ENCODE data around the gene NRIP3.
A peak's percentile ranks its signal among the peaks of the same experiment; 100 is the strongest.

The NRIP3 gene

GRCh38 chr11:9003573-9004182 is at the start of gene NRIP3:
Gene NRIP3, minus strand, starts transcription at chr11:9004001. Its CDS starts 66 bp downstream, at chr11:9003935.
- peak; percentile 79 for DNase-seq

DNA sequence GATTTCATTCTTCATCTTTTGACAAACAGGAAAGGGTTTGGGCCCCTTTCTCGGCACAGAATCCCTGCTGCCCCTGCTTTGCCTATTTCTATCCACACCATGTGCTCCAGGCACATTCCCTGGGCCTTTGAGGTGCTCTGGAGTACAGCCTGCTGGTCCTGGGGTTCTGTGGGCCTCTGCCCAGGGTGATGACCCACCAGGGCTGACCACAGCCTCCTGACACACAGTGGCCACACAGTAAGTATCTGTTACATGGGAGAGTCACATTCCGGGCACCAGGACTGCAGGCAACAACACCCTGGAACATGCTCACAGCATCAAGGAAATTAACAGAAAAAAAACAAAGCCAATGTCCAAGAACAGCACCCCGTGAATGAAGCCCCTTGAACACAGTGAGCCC is 48.5 kb upstream of the NRIP3 start:
- no peak for DNase-seq

- DNase-seq: no peak
Measured at GRCh38 chr11:9049959-9050358, 46.2 kb upstream of the NRIP3 start.

GRCh38 chr11:9047964-9048523 is 44.2 kb upstream of the NRIP3 start:
- DNase-seq: no peak

GRCh38 chr11:9046481-9046880 is 42.7 kb upstream of the NRIP3 start:
- DNase-seq: no peak

GRCh38 chr11:9042488-9042887 is 38.7 kb upstream of the NRIP3 start:
- no peak for DNase-seq

DNA sequence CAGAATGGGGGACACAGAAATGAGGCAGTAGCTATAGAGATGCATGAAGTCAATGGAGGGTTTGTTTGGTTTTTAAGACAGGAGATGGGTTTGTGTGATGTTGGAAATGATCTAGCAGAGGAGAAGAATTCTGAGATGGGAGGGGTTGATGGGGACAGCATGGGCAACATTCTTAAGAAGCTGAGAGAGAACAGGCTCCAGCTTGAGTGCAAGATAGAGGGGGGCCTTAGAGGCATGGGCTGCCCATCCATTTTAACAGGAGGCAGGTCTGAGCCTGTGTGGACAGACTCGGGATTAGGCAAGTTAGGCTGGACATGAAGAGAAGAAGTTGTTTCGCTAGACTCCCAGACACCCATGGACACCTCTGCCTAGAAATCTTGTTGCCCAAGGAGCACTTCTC is 37.9 kb upstream of the NRIP3 start:
- no peak for DNase-seq

DNA sequence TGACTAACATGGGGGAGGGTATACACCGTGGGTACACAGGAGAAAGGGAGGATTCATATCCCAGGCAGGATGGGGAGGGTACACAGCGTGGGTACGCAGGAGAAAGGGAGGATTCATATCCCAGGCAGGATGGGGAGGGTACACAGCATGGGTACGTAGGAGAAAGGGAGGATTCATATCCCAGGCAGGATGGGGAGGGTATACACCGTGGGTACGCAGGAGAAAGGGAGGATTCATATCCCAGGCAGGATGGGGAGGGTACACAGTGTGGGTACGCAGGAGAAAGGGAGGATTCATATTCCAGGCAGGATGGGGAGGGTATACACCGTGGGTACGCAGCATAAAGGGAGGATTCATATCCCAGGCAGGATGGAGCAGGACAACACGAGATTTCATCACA is 36.6 kb upstream of the NRIP3 start:
- no peak for DNase-seq

GRCh38 chr11:9039863-9040262 is 36.1 kb upstream of the NRIP3 start:
- DNase-seq: no peak

DNA sequence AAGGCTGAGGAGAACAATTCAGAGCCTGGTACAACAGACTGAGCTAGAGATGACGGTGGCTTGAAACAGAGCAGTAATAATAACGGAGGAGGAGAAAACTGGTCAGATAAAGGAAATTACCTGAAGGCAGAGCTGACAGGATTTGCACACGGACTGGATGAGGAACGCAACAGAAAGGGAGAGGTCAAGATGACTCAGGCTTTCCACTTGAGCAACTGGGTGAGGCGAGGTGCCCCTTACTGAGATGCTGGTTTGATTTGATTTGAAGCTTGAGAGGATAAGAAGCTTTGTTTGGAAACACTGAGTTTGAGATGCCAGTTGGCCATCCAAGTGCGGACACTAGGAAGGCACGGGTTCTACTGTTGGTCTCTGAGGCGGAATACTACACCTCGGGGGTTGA is 35.4 kb upstream of the NRIP3 start:
- no peak for DNase-seq

DNA sequence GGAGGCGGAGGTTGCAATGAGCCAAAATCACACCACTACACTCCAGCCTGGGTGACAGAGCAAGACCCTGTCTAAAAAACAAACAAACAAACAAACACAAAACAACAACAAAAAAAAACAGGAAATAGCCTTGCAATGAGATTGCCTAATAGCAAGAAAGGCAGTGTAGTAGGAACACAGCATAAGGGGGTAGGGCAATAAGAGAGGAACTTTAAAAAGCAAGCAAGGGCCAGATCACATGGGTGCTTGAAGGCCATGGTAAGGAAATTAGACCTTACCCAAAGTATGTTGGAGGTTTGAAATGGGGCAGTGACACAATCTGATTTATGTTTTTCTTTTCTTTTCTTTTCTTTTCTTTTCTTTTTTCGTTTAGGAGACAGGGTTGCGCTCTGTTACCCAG is 34.7 kb upstream of the NRIP3 start:
- no peak for DNase-seq

DNA sequence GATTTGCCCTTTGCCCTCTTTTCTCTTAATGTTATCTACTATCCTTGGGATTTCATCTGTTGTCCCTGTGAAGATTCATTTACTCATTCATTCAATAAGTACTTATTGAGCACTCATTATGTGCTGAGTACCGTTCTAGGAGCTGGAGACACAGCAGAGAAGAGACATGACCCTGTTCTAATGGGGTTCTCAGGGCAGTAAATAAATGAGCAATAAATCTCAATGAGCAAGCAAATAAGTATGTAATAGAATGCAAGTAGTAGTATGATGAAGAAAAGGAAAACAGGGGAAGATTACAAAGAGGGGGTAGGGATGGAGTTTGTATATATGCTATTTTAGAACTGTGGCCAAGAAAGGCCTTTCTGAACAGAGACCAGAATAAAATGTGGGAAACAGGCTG is 34.2 kb upstream of the NRIP3 start:
- no peak for DNase-seq

DNA sequence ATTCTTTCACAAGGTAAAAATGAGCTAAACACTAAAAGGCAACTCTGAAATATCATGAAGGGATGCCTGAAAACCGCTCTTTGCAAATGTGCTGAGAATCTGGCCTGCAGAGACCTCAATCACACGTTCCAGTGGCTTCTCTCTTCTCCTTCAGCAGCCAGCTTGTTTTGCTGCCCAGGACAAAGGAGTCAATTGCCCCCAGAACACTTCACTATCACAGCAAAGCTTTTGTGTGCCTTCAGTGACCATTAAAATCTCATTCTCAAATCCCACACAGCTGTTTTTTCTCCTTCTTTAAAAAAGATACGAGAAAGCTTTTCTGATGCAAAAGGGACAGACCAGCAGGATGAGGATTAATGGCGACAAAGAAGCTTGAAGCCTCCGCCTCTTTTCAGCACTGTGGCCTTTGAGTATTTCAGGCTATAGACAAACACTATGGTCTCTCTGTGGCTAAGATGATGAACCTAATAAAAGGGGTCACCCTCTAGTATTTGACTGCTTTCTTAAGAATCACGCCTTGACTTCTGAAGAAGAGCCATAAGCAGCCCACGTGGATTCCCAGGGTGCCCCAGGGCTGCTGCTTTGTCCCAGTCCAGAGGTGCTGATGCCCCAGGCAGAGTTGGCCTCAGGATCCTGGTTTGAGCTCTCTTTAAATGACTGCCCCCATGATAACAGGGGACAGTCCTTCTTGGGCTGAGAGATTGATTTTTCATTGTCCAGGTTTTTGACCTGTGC is 33.4 kb upstream of the NRIP3 start:
- DNase-seq: no peak

DNA sequence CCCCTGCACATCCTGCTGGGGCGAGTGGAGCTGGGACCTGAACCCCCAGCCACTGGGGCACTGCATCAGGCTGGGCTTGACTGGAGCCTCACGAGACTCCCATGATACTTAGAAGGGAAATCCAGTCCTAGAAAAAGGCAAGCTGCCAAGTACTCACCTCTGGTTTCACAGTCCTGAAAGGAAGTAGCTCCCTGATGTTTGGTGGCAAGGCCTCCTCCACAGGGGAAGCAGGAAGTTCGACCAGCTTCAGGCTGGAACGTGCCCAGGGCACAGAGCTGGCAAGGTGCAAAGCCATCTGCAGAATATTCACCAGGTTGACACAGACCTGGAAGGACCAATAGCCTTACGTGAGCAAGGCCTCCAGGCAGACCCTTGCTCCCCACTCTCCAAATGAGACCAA is 26.8 kb upstream of the NRIP3 start:
- no peak for DNase-seq

- DNase-seq: no peak
Measured at GRCh38 chr11:9029422-9029821, 25.6 kb upstream of the NRIP3 start.

- no peak for DNase-seq
Measured at GRCh38 chr11:9028581-9028980, 24.8 kb upstream of the NRIP3 start.

DNA sequence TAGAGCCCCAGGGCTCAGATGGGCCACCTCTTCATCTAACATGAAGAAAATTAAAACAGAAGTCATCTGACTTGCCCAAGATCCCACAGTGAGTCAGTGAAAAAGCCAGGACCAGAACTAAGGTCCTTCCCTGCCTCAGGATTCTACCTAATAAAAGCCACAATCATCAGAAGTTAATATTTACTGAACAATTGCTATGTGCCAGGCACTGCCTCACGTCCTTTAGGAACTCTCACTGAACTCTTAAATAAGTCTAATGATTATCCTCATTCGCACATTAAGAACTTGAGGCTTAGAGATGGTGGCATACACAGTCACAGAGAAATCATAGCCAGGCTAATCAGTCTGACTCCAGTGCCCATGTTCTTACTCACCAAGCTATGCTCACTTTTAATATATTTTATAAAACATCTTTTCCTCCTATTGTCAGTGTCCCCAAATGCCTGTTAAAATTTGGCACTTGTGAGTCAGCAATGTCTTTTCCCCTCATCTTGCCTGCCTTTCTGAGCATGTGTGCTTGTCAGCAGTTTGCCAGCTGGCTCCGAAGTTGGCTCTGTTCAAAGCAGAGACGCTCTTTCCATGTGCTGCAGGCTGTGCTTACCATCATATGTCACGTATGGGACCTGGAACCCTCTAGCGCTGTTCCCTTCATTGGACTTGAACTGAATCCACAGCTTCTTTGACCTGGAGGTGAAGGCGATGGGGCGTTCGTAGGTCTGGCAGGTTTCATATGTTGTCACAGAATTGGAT is 21.5 kb upstream of the NRIP3 start:
- no peak for DNase-seq

GRCh38 chr11:9022961-9023680 is 19.3 kb upstream of the NRIP3 start:
- no peak for DNase-seq

DNA sequence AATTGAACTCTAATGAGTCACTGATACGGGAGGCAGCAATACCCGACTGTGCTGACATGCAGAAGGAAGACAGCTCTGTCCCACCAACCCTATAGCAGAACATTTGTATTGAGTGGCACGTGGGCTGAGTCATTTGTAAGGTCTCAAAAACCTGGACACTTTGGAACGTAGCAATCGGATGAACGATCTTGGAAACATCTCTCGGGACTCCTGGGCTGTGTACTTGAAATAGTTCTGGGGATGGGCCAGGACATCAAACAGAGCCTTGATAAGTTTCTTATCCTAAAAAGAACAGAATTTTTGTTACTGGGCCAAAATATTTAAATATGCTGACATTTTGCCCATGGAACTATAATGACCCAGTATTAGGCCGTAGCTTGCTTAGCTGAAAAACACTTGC is 17.1 kb upstream of the NRIP3 start:
- no peak for DNase-seq

GRCh38 chr11:9019861-9020260 is 16.1 kb upstream of the NRIP3 start:
- DNase-seq: no peak

DNA sequence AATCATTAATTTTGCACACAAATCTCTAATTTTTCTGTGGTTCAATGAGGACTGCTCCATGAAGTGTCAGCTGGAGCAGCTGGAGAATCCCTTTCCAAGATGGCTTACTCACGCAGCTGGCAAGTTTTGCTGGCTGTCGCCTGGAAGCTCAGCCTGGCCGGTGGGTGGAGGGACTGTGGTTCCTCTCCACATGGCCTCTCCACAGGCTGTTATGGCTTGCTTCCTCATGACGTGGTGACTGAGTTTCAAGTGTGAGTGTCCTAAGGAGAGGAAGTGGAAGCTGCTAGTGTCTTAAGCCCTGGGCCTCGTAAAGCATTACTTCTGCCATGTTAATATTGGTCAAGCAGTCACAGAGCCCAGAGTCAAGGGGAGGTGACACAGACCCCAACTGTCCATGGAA is 14.0 kb upstream of the NRIP3 start:
- no peak for DNase-seq

DNA sequence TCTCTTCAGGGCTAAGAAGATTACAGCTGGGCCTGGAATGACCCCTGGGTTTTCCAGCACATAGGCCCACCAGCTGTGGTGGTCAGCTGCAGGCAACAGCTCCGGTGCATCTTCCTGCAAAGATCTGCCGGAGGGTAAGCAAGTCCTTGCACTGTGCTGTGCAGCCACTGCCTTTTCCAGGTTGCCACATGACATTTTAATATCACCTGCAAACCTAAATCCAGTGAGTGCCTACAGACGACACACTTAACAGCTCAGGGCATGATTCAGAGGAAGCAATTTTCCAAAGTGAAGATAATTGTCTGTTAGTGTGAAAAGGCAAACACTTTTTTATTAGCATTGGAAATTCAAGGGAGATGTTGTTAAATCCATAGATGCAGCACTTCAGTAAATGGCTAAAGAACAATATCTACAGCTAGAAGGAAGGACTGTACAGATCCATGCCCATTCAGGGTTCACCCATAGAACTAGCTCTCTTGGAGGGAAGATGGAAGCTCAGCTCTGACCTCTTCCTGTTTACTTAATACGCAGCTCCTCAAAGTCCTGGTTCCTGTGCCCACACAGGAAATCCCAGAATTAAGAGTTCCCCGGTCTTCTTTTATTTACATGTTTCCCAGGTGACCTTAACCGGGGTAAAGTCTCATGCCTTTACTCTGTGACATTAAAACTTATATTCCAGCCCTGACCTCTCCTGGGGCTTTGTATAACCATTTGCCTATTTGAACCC is 13.3 kb upstream of the NRIP3 start:
- no peak for DNase-seq

GRCh38 chr11:9015677-9016076 is 11.9 kb upstream of the NRIP3 start:
- DNase-seq: peak; percentile 77

Measured in EL (cell line).